GM18519 (cell line): ENCODE data around the gene FBLN2.

Experiments
- ATAC-seq: cut with Tn5 transposase; IDR thresholded peaks from one replicate; pipeline ENCODE4 v1.9.1; 2021; ENCODE audit warnings: mild to moderate bottlenecking, moderate library complexity; ENCODE audit not compliant: unreplicated experiment, low FRiP score

Gene FBLN2

GRCh38 chr3:13634615-13635014 is 85.7 kb downstream of the FBLN2 start:
- ATAC-seq = no peak

GRCh38 chr3:13636186-13636585 is 87.3 kb downstream of the FBLN2 start:
- ATAC-seq = no peak

- no peak for ATAC-seq
Observed at GRCh38 chr3:13636874-13637273, 87.9 kb downstream of the FBLN2 start.

GRCh38 chr3:13637311-13637891 is 88.5 kb downstream of the FBLN2 start:
- no peak for ATAC-seq

- ATAC-seq = no peak
Observed at GRCh38 chr3:13637953-13638352, 89.0 kb downstream of the FBLN2 start.

- no peak for ATAC-seq
Observed at GRCh38 chr3:13638927-13639326, 90.0 kb downstream of the FBLN2 start.

- no peak for ATAC-seq
Observed at GRCh38 chr3:13642597-13642996, 93.7 kb downstream of the FBLN2 start.

- ATAC-seq = no peak
Observed at GRCh38 chr3:13644341-13645117, 95.6 kb downstream of the FBLN2 start.

GRCh38 chr3:13645801-13646637 is 97.1 kb downstream of the FBLN2 start:
- ATAC-seq = no peak

GRCh38 chr3:13647298-13648059 is 98.6 kb downstream of the FBLN2 start:
- no peak for ATAC-seq

- ATAC-seq = no peak
Observed at GRCh38 chr3:13648060-13649001, 99.4 kb downstream of the FBLN2 start.

- no peak for ATAC-seq
Observed at GRCh38 chr3:13650210-13651056, 101.5 kb downstream of the FBLN2 start.

GRCh38 chr3:13651057-13651400 is 102.1 kb downstream of the FBLN2 start:
- ATAC-seq = no peak

GRCh38 chr3:13651775-13652428 is 103.0 kb downstream of the FBLN2 start:
- no peak for ATAC-seq

- no peak for ATAC-seq
Observed at GRCh38 chr3:13652728-13653127, 103.8 kb downstream of the FBLN2 start.

GRCh38 chr3:13653631-13654279 is 104.8 kb downstream of the FBLN2 start:
- ATAC-seq = no peak

- no peak for ATAC-seq
Observed at GRCh38 chr3:13654330-13655060, 105.6 kb downstream of the FBLN2 start.
